A673 (cell line): ENCODE results near the gene DIPK1C.

Source experiments
- EZH2 ChIP-seq: fragments of 200-600 bp; sonication (generic); IDR thresholded peaks from 2 replicates; pipeline ENCODE4 v1.6.1; 2017; ENCODE audit warnings: borderline replicate concordance, low read depth, mild to moderate bottlenecking, mixed read lengths, antibody characterized with exemption, low read length; ENCODE audit not compliant: poor library complexity, severe bottlenecking
- TF ChIP-seq, protein P1 (sequence below): fragments of 300-800, 200-600 bp; sonication (generic); conservative IDR thresholded peaks from 2 replicates; pipeline ENCODE4 v1.5.1; 2017; ENCODE audit warnings: low read depth, mild to moderate bottlenecking, antibody characterized with exemption, low read length, moderate library complexity, mixed read lengths

DNA sequence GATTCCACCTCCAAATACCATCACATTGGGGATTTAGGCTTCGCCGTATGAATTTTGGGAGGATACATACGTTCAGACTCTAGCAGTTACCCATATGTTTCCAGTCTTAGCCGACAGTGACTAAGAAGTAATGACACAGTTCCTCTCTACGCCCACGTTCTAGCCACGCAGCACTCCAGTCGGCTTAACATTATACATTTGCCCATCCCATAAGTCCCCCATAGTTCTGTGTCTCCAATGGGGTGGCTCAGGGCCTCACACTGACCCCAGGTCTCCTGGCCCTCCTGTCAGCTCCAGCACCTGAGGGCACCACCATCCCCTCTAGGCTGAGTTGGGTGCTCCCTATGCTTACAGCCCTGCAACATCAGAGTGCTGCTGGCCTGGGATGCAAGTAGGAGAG is 20.7 kb upstream of the DIPK1C start:
- TF ChIP-seq, protein P1, sequence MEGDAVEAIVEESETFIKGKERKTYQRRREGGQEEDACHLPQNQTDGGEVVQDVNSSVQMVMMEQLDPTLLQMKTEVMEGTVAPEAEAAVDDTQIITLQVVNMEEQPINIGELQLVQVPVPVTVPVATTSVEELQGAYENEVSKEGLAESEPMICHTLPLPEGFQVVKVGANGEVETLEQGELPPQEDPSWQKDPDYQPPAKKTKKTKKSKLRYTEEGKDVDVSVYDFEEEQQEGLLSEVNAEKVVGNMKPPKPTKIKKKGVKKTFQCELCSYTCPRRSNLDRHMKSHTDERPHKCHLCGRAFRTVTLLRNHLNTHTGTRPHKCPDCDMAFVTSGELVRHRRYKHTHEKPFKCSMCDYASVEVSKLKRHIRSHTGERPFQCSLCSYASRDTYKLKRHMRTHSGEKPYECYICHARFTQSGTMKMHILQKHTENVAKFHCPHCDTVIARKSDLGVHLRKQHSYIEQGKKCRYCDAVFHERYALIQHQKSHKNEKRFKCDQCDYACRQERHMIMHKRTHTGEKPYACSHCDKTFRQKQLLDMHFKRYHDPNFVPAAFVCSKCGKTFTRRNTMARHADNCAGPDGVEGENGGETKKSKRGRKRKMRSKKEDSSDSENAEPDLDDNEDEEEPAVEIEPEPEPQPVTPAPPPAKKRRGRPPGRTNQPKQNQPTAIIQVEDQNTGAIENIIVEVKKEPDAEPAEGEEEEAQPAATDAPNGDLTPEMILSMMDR, result no peak
- TF ChIP-seq EZH2, result no peak
